GM20000 (cell line): Measurements from ENCODE around the gene CCDC28A.

Source experiments
- DNase-seq: peaks from one replicate; pipeline ENCODE4 v3.0.0; 2012; ENCODE audit warnings: low spot score
- CTCF ChIP-seq: IDR thresholded peaks from 2 replicates; pipeline ENCODE4 v1.5.1; 2012; ENCODE audit warnings: mild to moderate bottlenecking, control low read depth; ENCODE audit errors: extremely low read depth, missing control alignments

The CCDC28A gene

GRCh38 chr6:138837246-138837645 is 63.7 kb downstream of the CCDC28A start:
- no peak for TF ChIP-seq CTCF

More at GRCh38 chr6:138837246-138837645, 63.7 kb downstream of the CCDC28A start:
- no peak for DNase-seq
